ENCODE measurements around the gene RGMB.
A peak's percentile ranks its signal among the peaks of the same experiment; 100 is the strongest.

Gene RGMB

GRCh38 chr5:98798847-98799246 is 25.4 kb downstream of the RGMB start:
- no peak for DNase-seq
- in situ Hi-C loops (cut with HindIII; ENCODE audit: low pct_ligation_motif_present, low pct_unique_long_range_greater_than_20kb, low sequenced_read_pairs), result no loop called here

- in situ Hi-C loops (cut with HindIII; ENCODE audit: low pct_ligation_motif_present, low pct_unique_long_range_greater_than_20kb, low sequenced_read_pairs), result no loop called here
Measured at GRCh38 chr5:98804066-98804465, 30.6 kb downstream of the RGMB start.

GRCh38 chr5:98805070-98805469 is 31.6 kb downstream of the RGMB start:
- DNase-seq, result no peak
- in situ Hi-C loops (cut with HindIII; ENCODE audit: low pct_ligation_motif_present, low pct_unique_long_range_greater_than_20kb, low sequenced_read_pairs), result no loop called here

More at GRCh38 chr5:98804066-98804465, 30.6 kb downstream of the RGMB start:
- no peak for DNase-seq

GRCh38 chr5:98807806-98808205 is 34.3 kb downstream of the RGMB start:
- DNase-seq, result no peak
- in situ Hi-C loops (cut with HindIII; ENCODE audit: low pct_ligation_motif_present, low pct_unique_long_range_greater_than_20kb, low sequenced_read_pairs), result no loop called here

GRCh38 chr5:98810206-98810605 is 36.7 kb downstream of the RGMB start:
- in situ Hi-C loops (cut with HindIII; ENCODE audit: low pct_ligation_motif_present, low pct_unique_long_range_greater_than_20kb, low sequenced_read_pairs), result no loop called here
- DNase-seq, result no peak

GRCh38 chr5:98813755-98814154 is 40.3 kb downstream of the RGMB start:
- no peak for DNase-seq
- in situ Hi-C loops (cut with HindIII; ENCODE audit: low pct_ligation_motif_present, low pct_unique_long_range_greater_than_20kb, low sequenced_read_pairs), result no loop called here

GRCh38 chr5:98816582-98817222 is 43.2 kb downstream of the RGMB start:
- no peak for DNase-seq
- in situ Hi-C loops (cut with HindIII; ENCODE audit: low pct_ligation_motif_present, low pct_unique_long_range_greater_than_20kb, low sequenced_read_pairs), result no loop called here

GRCh38 chr5:98825582-98826375 is 52.3 kb downstream of the RGMB start:
- DNase-seq, result no peak
- in situ Hi-C loops (cut with HindIII; ENCODE audit: low pct_ligation_motif_present, low pct_unique_long_range_greater_than_20kb, low sequenced_read_pairs), result no loop called here

- peak; percentile 53 for DNase-seq
- in situ Hi-C loops (cut with HindIII; ENCODE audit: low pct_ligation_motif_present, low pct_unique_long_range_greater_than_20kb, low sequenced_read_pairs), result no loop called here
Measured at GRCh38 chr5:98827161-98827560, 53.7 kb downstream of the RGMB start.

- in situ Hi-C loops (cut with HindIII; ENCODE audit: low pct_ligation_motif_present, low pct_unique_long_range_greater_than_20kb, low sequenced_read_pairs), result no loop called here
Measured at GRCh38 chr5:98827588-98828284, 54.3 kb downstream of the RGMB start.

GRCh38 chr5:98836175-98836574 is 62.7 kb downstream of the RGMB start:
- DNase-seq, result no peak
- in situ Hi-C loops (cut with HindIII; ENCODE audit: low pct_ligation_motif_present, low pct_unique_long_range_greater_than_20kb, low sequenced_read_pairs), result no loop called here

More at GRCh38 chr5:98827588-98828284, 54.3 kb downstream of the RGMB start:
- no peak for DNase-seq

- in situ Hi-C loops (cut with HindIII; ENCODE audit: low pct_ligation_motif_present, low pct_unique_long_range_greater_than_20kb, low sequenced_read_pairs), result no loop called here
- DNase-seq, result no peak
Measured at GRCh38 chr5:98839469-98840383, 66.3 kb downstream of the RGMB start.

- in situ Hi-C loops (cut with HindIII; ENCODE audit: low pct_ligation_motif_present, low pct_unique_long_range_greater_than_20kb, low sequenced_read_pairs), result no loop called here
- DNase-seq, result no peak
Measured at GRCh38 chr5:98840946-98841345, 67.5 kb downstream of the RGMB start.

GRCh38 chr5:98843481-98843880 is 70.0 kb downstream of the RGMB start:
- in situ Hi-C loops (cut with HindIII; ENCODE audit: low pct_ligation_motif_present, low pct_unique_long_range_greater_than_20kb, low sequenced_read_pairs), result no loop called here
- DNase-seq, result no peak

GRCh38 chr5:98844865-98845264 is 71.4 kb downstream of the RGMB start:
- in situ Hi-C loops (cut with HindIII; ENCODE audit: low pct_ligation_motif_present, low pct_unique_long_range_greater_than_20kb, low sequenced_read_pairs), result no loop called here
- no peak for DNase-seq

- in situ Hi-C loops (cut with HindIII; ENCODE audit: low pct_ligation_motif_present, low pct_unique_long_range_greater_than_20kb, low sequenced_read_pairs), result no loop called here
- no peak for DNase-seq
Measured at GRCh38 chr5:98845878-98846277, 72.4 kb downstream of the RGMB start.
